Neural crest cell (in vitro differentiated cells): ENCODE measurements around the gene DLX1. TPM values are rescaled to one million over a fixed set of nuclear protein-coding genes. Genes with fewer than 3 reads are reported as not detected.

Experiments
- DNase-seq: peaks from one replicate; pipeline ENCODE4 v3.0.0; 2021; ENCODE audit warnings: low read depth, mixed read lengths, low spot score
- H3K27ac Mint-ChIP-seq: one replicate; pipeline ENCODE4 v1.8.0; 2021; ENCODE audit warnings: mild to moderate bottlenecking, mixed read lengths; ENCODE audit not compliant: unreplicated experiment
- H3K27me3 Mint-ChIP-seq: 2 replicates; pipeline ENCODE4 v1.8.0; 2021; ENCODE audit warnings: low read depth, mild to moderate bottlenecking, mixed read lengths
- H3K36me3 Mint-ChIP-seq: 2 replicates; pipeline ENCODE4 v1.8.0; 2021; ENCODE audit warnings: low read depth, mild to moderate bottlenecking, mixed read lengths
- H3K4me1 Mint-ChIP-seq: 2 replicates; pipeline ENCODE4 v1.8.0; 2021; ENCODE audit warnings: mixed read lengths
- H3K4me3 Mint-ChIP-seq: one replicate; pipeline ENCODE4 v1.8.0; 2021; ENCODE audit warnings: mild to moderate bottlenecking, mixed read lengths
- H3K9me3 Mint-ChIP-seq: 2 replicates; pipeline ENCODE4 v1.8.0; 2021; ENCODE audit warnings: mixed read lengths
- total RNA-seq: library from RNA; stranded (reverse); gene quantifications from 2 replicates; pipeline ENCODE4 v1.2.1, GENCODE V29; 2021
- TF ChIP-seq, protein P1 (sequence below): fragments of 200-600 bp; sonication (generic); conservative IDR thresholded peaks from 2 replicates; pipeline ENCODE4 v1.5.0; 2021; ENCODE audit warnings: antibody characterized with exemption, mild to moderate bottlenecking

The DLX1 gene
- total RNA-seq, 1 donor from 2014 or later: 48.9 TPM

DNA sequence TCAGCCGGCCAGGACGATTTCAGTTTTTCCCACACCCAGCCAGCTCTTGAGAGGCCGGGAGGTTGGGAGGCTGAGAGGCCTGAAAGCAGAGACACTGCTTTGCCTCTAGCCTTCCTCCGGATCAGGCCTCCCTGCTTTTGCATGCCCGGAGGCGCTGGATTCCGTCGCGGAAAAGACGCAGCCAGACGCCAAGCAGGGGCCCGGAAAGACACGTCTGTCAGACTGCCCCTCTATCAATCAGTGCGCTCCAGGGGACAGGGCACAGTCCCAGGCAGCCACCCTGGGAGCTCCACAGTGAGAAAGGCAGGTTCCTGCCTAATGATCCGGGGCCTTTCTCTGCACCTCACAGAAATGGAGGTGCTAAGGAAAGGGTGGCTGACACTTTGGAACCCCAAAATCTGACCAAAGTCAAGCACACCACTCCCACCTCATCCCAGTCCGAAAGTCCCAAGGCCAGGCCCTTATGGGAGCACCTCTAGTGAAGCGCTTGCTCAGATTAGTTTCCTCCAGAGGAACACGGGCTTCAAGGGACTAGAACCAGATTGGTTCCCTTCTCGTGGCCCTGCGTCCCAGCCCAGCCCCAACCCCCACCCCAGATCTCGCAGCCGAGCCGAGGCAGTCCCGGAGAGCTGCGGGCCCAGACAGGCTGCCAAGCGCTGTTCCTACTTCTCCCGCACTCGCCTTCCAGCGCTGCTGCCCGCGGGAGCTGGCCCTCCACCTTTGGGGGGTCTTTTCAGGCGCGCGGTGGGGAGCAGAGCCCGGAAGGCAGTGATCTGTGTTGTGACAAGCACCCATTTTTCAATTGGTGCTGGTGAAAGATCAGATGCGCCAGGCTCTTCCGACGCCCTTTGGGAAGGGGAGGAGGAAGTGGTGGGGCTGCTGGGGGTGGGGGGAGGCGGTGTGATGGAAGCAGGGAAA, 5.0 kb downstream of the DLX1 start:
- Mint-ChIP-seq H3K4me1 (peaks cover 57% of the 10 kb centered on the region), H3K9me3 (no peaks in the 10 kb centered on the region), H3K27me3 (peaks cover 98% of the 10 kb centered on the region), H3K27ac (no peak overlapping the region), H3K36me3 (peaks cover 27% of the 10 kb centered on the region), H3K4me3 (peak overlapping the region; percentile 81)
- peak; percentile 40 for DNase-seq
- TF ChIP-seq, protein P1, sequence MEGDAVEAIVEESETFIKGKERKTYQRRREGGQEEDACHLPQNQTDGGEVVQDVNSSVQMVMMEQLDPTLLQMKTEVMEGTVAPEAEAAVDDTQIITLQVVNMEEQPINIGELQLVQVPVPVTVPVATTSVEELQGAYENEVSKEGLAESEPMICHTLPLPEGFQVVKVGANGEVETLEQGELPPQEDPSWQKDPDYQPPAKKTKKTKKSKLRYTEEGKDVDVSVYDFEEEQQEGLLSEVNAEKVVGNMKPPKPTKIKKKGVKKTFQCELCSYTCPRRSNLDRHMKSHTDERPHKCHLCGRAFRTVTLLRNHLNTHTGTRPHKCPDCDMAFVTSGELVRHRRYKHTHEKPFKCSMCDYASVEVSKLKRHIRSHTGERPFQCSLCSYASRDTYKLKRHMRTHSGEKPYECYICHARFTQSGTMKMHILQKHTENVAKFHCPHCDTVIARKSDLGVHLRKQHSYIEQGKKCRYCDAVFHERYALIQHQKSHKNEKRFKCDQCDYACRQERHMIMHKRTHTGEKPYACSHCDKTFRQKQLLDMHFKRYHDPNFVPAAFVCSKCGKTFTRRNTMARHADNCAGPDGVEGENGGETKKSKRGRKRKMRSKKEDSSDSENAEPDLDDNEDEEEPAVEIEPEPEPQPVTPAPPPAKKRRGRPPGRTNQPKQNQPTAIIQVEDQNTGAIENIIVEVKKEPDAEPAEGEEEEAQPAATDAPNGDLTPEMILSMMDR: no peak

DNA sequence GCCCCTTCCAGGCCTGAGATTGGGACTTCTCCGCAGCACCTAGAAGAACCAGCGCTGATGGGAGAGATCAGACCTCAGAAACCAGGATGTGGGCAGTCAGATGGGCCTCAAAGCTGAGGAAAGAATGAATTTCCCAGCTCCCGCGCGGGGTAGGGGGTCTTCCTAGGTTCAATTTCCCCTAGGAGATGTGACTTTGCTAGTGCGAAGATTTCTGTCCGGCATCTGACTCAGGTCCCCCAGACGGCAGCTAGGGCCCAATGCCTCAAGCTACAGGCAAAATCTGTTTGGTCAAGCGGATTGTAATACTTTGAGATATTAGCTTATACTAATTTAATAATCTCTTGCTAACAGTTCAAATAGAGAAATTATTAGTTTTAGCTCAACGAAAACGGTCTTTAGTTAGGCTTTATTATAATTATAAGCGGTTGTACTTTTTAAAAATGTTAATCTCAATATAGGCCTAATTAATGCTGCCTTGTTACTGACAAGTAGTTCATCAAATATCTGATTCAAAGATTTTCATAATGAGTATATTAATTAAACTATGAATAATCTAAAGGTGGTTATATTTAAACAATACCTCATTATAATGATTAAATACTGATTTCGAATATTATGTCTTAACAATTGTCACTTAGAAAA, 5.8 kb downstream of the DLX1 start:
- peak; percentile 26 for DNase-seq
- TF ChIP-seq, protein P1: no peak
- Mint-ChIP-seq H3K27me3 (peaks cover 98% of the 10 kb centered on the region), H3K36me3 (peaks cover 25% of the 10 kb centered on the region), H3K4me1 (peaks cover 60% of the 10 kb centered on the region), H3K4me3 (peak overlapping the region; percentile 82), H3K27ac (no peak overlapping the region), H3K9me3 (no peaks in the 10 kb centered on the region)

DNA sequence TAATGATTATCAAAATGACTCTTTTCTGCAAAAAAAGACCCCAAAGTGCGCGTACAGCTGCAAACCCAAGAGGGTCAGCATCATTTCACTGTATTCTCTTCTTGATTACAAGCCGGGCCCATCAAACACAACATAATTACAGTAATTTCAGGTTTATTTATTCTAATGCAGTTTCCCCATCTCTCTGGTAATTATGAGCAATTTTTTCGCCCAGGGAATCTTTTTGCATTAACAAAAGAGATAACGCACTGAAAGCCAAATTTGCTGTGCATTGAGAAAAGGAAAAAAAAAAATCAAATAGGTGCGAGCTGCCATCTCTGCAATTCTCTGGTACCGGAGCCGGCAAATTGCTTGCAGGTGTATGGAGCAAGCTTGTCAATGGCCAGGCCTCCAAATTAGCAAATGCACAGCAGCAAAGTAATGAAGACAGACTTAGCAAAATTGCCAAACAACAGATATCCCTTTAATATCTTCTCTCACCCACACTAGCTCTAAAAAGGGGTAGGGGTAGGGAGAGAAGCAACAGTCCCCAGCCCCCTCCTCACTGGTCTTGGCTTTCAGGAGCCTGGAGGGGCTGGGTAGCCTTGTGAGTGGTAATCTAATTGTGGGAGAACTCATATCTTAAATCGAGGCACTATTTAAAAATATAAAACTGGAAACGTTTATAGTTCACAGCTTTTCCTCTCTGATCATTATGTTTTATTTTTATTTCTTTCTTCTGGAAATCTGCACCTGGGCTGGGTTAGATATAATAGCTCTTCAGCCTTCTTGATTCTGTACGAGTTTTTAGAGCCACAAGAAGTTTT, 6.7 kb downstream of the DLX1 start:
- Mint-ChIP-seq H3K4me3 (peak overlapping the region; percentile 82), H3K9me3 (no peaks in the 10 kb centered on the region)

DNA sequence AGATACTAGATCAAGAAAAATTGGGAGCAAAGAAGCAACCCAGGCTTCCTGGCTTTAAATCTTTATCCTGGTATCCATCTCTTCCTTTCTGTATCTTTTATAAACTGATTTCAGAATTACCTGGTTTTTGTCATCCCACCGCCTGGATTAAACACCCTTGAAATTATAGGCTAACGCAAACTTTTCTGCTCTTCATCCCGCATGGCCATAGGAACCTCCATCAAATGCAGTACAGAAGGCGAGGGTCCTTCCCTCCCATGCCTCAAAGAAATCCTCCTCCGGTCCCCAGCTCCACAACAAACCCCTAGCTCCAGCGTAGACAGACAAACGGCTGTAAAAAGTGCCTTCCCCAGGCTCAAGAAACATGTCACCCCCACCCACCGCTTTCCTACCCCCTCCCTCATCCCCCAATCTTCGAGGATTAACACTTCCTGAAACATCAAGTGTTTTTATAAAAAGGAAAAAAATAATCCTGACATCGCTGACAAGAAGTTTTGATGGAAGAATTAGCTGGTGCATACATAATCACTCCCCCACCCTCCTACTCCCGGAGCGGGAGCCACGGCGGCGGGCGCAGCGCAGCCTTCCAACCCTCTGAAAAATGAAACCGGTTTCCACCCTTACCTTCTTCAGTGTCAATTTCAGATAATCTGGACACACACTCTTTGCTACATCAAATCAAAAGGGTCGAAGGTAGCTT, 7.6 kb downstream of the DLX1 start:
- peak; percentile 14 for DNase-seq
- peak overlapping the region; percentile 82 for H3K4me3 Mint-ChIP-seq
- no peaks in the 10 kb centered on the region for H3K9me3 Mint-ChIP-seq
- no peak overlapping the region for H3K27ac Mint-ChIP-seq
- H3K27me3 Mint-ChIP-seq: peaks cover 97% of the 10 kb centered on the region
- TF ChIP-seq, protein P1: no peak
- peaks cover 9% of the 10 kb centered on the region for H3K36me3 Mint-ChIP-seq
- peaks cover 55% of the 10 kb centered on the region for H3K4me1 Mint-ChIP-seq

More for the DNA sequence above, 6.7 kb downstream of the DLX1 start:
- Mint-ChIP-seq H3K27ac (no peak overlapping the region), H3K36me3 (peaks cover 18% of the 10 kb centered on the region), H3K4me1 (peaks cover 59% of the 10 kb centered on the region), H3K27me3 (peaks cover 97% of the 10 kb centered on the region)
- TF ChIP-seq, protein P1: no peak
- no peak for DNase-seq
